Parathyroid adenoma (tissue), 2 donors: ENCODE data around the gene LYPD5.

Experiments
- H2AFZ ChIP-seq: fragments of 300-600 bp; sonication (generic); one replicate; pipeline ENCODE4 v1.7.0; 2017; ENCODE audit warnings: antibody characterized with exemption, mild to moderate bottlenecking
- H3K27ac ChIP-seq: fragments of 300-600 bp; sonication (generic); one replicate; pipeline ENCODE4 v1.7.0; 2017
- H3K27me3 ChIP-seq: fragments of 300-600 bp; sonication (generic); one replicate; pipeline ENCODE4 v1.7.0; 2017; ENCODE audit warnings: low read length; ENCODE audit not compliant: control insufficient read depth, insufficient read depth
- H3K36me3 ChIP-seq: fragments of 300-600 bp; sonication (generic); one replicate; pipeline ENCODE4 v1.7.0; 2017; ENCODE audit warnings: low read length; ENCODE audit not compliant: control insufficient read depth, insufficient read depth
- H3K4me1 ChIP-seq: fragments of 300-600 bp; sonication (generic); one replicate; pipeline ENCODE4 v1.7.0; 2017; ENCODE audit warnings: control low read depth
- H3K4me2 ChIP-seq: fragments of 300-600 bp; sonication (generic); one replicate; pipeline ENCODE4 v1.7.0; 2017; ENCODE audit warnings: low read length
- H3K4me3 ChIP-seq: fragments of 300-600 bp; sonication (generic); one replicate; pipeline ENCODE4 v1.7.0; 2017; ENCODE audit warnings: low read depth, low read length
- H3K79me2 ChIP-seq: fragments of 300-600 bp; sonication (generic); one replicate; pipeline ENCODE4 v1.7.0; 2017; ENCODE audit warnings: control low read depth
- H3K9ac ChIP-seq: fragments of 300-600 bp; sonication (generic); one replicate; pipeline ENCODE4 v1.7.0; 2017; ENCODE audit warnings: mild to moderate bottlenecking
- H3K9me3 ChIP-seq: fragments of 300-600 bp; sonication (generic); one replicate; pipeline ENCODE4 v1.7.0; 2017; ENCODE audit warnings: low read length; ENCODE audit not compliant: control insufficient read depth
- CTCF ChIP-seq: fragments of 300-600 bp; sonication (generic); IDR thresholded peaks from one replicate; pipeline ENCODE4 v1.7.0; 2017; ENCODE audit warnings: antibody characterized with exemption, mild to moderate bottlenecking
- donor health status: primary hyperparathyroidism.

Gene LYPD5

GRCh38 chr19:43782689-43783231, 19.5 kb downstream of the LYPD5 start:
- no peaks in the 10 kb centered on the region for H3K4me1 ChIP-seq
- no peak for TF ChIP-seq CTCF
- H3K27ac ChIP-seq: no peak overlapping the region
- no peaks in the 10 kb centered on the region for H3K27me3 ChIP-seq
- H2AFZ ChIP-seq: no peak overlapping the region
- H3K9ac ChIP-seq: no peak overlapping the region
- no peak overlapping the region for H3K4me3 ChIP-seq
- H3K79me2 ChIP-seq: no peaks in the 10 kb centered on the region
- no peak overlapping the region for H3K4me2 ChIP-seq
- H3K9me3 ChIP-seq: no peaks in the 10 kb centered on the region
- H3K36me3 ChIP-seq: no peaks in the 10 kb centered on the region

GRCh38 chr19:43782311-43782660, 20.0 kb downstream of the LYPD5 start:
- Histone ChIP-seq H3K27ac (no peak overlapping the region), H3K4me2 (no peak overlapping the region), H3K79me2 (no peaks in the 10 kb centered on the region), H3K27me3 (no peaks in the 10 kb centered on the region), H3K36me3 (no peaks in the 10 kb centered on the region), H3K9me3 (no peaks in the 10 kb centered on the region), H3K9ac (no peak overlapping the region), H3K4me3 (no peak overlapping the region), H2AFZ (no peak overlapping the region), H3K4me1 (no peaks in the 10 kb centered on the region)
- TF ChIP-seq CTCF: no peak

GRCh38 chr19:43781630-43782310, 20.5 kb downstream of the LYPD5 start:
- no peak overlapping the region for H3K9ac ChIP-seq
- H3K79me2 ChIP-seq: no peaks in the 10 kb centered on the region
- H3K27me3 ChIP-seq: no peaks in the 10 kb centered on the region
- TF ChIP-seq CTCF: no peak
- no peak overlapping the region for H3K4me3 ChIP-seq
- no peaks in the 10 kb centered on the region for H3K4me1 ChIP-seq
- H3K36me3 ChIP-seq: no peaks in the 10 kb centered on the region
- no peaks in the 10 kb centered on the region for H3K9me3 ChIP-seq
- H3K4me2 ChIP-seq: no peak overlapping the region
- no peak overlapping the region for H2AFZ ChIP-seq
- no peak overlapping the region for H3K27ac ChIP-seq

DNA sequence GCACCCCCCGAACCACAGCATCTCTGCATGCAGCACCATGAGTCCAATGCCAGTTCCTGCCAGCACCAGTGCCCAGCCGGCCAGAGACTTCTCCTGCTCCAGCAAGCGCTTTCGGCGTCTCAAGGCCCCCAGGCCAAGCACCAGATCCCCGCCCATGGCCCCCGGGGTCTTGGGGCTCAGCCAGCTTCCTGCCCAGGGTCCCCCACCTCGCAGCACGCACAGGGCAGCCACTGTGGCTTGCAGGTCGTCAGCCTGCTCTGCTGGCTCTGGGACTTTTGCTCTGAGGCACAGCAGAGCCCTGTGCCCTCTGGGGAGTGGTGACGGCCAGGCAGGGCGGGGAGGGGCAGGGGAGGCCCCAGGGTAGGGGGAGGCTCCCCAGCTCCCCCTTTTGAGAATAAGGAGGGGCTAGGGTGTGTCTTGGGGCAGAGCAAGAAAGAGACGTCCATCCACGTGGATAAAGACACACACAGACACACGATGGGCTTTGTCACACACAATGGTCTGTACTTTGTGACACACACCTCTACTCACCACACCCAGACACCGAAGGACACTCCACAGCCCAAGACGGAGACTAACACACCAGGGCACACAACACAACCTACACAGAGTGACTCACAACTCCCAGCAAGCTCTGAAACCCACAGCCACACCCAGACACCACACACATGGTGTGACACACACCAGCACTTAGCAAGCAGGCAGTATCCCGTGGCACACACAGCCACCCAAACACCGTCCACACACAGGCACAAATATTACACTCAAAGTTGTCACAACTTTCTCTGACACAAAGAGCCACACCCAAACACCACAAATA, 21.3 kb downstream of the LYPD5 start, which contains the start of gene KCNN4:
TSS of gene KCNN4 (minus strand) at position 268 of the 820 bp plus-strand sequence. CDS start at position 156, 112 bp downstream.
- no peak within 1 kb of the TSS for H3K9ac ChIP-seq
- no peaks in the 10 kb centered on the region for H3K27me3 ChIP-seq
- no peak within 1 kb of the TSS for H3K4me2 ChIP-seq
- no peak within 1 kb of the TSS for H3K27ac ChIP-seq
- H3K4me1 ChIP-seq: no peaks in the 10 kb centered on the region
- H2AFZ ChIP-seq: no peak within 1 kb of the TSS
- no peaks in the 10 kb centered on the region for H3K79me2 ChIP-seq
- no peaks in the 10 kb centered on the region for H3K36me3 ChIP-seq
- H3K4me3 ChIP-seq: no peak within 1 kb of the TSS
- TF ChIP-seq CTCF: no peak
- H3K9me3 ChIP-seq: no peaks in the 10 kb centered on the region
